Measurements from ENCODE around the gene ZNF675.

GRCh38 chr19:23718802-23719201 lies 31.8 kb upstream of the ZNF675 start:
- TF ChIP-seq FOXJ3 (CRISPR knock-in tag; IDR thresholded peaks at IDR 0.05; ENCODE audit: borderline replicate concordance), result no peak
- no peak for TF ChIP-seq ZNF138 (CRISPR knock-in tag; conservative IDR thresholded peaks at IDR 0.05)
- TF ChIP-seq, protein P1, sequence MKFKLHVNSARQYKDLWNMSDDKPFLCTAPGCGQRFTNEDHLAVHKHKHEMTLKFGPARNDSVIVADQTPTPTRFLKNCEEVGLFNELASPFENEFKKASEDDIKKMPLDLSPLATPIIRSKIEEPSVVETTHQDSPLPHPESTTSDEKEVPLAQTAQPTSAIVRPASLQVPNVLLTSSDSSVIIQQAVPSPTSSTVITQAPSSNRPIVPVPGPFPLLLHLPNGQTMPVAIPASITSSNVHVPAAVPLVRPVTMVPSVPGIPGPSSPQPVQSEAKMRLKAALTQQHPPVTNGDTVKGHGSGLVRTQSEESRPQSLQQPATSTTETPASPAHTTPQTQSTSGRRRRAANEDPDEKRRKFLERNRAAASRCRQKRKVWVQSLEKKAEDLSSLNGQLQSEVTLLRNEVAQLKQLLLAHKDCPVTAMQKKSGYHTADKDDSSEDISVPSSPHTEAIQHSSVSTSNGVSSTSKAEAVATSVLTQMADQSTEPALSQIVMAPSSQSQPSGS (CRISPR knock-in tag; IDR thresholded peaks at IDR 0.05; ENCODE audit: borderline replicate concordance, low read depth), result no peak
- TF ChIP-seq USF1 (CRISPR knock-in tag; IDR thresholded peaks at IDR 0.05), result no peak
- TF ChIP-seq, protein P2, sequence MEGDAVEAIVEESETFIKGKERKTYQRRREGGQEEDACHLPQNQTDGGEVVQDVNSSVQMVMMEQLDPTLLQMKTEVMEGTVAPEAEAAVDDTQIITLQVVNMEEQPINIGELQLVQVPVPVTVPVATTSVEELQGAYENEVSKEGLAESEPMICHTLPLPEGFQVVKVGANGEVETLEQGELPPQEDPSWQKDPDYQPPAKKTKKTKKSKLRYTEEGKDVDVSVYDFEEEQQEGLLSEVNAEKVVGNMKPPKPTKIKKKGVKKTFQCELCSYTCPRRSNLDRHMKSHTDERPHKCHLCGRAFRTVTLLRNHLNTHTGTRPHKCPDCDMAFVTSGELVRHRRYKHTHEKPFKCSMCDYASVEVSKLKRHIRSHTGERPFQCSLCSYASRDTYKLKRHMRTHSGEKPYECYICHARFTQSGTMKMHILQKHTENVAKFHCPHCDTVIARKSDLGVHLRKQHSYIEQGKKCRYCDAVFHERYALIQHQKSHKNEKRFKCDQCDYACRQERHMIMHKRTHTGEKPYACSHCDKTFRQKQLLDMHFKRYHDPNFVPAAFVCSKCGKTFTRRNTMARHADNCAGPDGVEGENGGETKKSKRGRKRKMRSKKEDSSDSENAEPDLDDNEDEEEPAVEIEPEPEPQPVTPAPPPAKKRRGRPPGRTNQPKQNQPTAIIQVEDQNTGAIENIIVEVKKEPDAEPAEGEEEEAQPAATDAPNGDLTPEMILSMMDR (IDR thresholded peaks at IDR 0.05), result no peak
- no peak for TF ChIP-seq MAX (CRISPR knock-in tag; IDR thresholded peaks at IDR 0.05)
- TF ChIP-seq NR3C1 (CRISPR knock-in tag; conservative IDR thresholded peaks at IDR 0.05; ENCODE audit: low read depth), result no peak
- no peak for TF ChIP-seq OVOL2 (CRISPR knock-in tag; IDR thresholded peaks at IDR 0.05; ENCODE audit: borderline replicate concordance)
- TF ChIP-seq, protein P3, sequence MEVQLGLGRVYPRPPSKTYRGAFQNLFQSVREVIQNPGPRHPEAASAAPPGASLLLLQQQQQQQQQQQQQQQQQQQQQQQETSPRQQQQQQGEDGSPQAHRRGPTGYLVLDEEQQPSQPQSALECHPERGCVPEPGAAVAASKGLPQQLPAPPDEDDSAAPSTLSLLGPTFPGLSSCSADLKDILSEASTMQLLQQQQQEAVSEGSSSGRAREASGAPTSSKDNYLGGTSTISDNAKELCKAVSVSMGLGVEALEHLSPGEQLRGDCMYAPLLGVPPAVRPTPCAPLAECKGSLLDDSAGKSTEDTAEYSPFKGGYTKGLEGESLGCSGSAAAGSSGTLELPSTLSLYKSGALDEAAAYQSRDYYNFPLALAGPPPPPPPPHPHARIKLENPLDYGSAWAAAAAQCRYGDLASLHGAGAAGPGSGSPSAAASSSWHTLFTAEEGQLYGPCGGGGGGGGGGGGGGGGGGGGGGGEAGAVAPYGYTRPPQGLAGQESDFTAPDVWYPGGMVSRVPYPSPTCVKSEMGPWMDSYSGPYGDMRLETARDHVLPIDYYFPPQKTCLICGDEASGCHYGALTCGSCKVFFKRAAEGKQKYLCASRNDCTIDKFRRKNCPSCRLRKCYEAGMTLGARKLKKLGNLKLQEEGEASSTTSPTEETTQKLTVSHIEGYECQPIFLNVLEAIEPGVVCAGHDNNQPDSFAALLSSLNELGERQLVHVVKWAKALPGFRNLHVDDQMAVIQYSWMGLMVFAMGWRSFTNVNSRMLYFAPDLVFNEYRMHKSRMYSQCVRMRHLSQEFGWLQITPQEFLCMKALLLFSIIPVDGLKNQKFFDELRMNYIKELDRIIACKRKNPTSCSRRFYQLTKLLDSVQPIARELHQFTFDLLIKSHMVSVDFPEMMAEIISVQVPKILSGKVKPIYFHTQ (CRISPR knock-in tag; IDR thresholded peaks at IDR 0.05), result no peak
- TF ChIP-seq ATF3 (CRISPR knock-in tag; conservative IDR thresholded peaks at IDR 0.05), result no peak
- no peak for TF ChIP-seq GABPB1 (CRISPR knock-in tag; IDR thresholded peaks at IDR 0.05)
- TF ChIP-seq E2F4 (CRISPR knock-in tag; IDR thresholded peaks at IDR 0.05; ENCODE audit: borderline replicate concordance, low read depth), result no peak
